MM.1S (cell line): Measurements from ENCODE around the gene CARF.
"Not testable (repeated sequence)": the region's sequence is repeated elsewhere in the genome, so short reads cannot be mapped to it uniquely, and the experiment has no call there.

Experiments
- DNase-seq: peaks from one replicate; pipeline ENCODE4 v3.0.0-alpha.2; 2015
- H2AFZ ChIP-seq: fragments of 300-600 bp; sonication (generic); 2 replicates; pipeline ENCODE4 v1.6.0; 2016; ENCODE audit warnings: antibody characterized with exemption, low read length
- H3F3A ChIP-seq: fragments of 300-600 bp; sonication (generic); 2 replicates; pipeline ENCODE4 v1.6.1; 2016; ENCODE audit warnings: mild to moderate bottlenecking, antibody characterized with exemption, low read length, moderate library complexity, mixed read lengths; ENCODE audit not compliant: insufficient read depth
- H3K27ac ChIP-seq: fragments of 300-600 bp; sonication (generic); 2 replicates; pipeline ENCODE4 v1.5.1; 2016; ENCODE audit warnings: mild to moderate bottlenecking, low read length
- H3K27me3 ChIP-seq: fragments of 300-600 bp; sonication (generic); replicated peaks from 2 replicates; pipeline ENCODE4 v1.6.0; 2016; ENCODE audit warnings: low read length; ENCODE audit not compliant: insufficient read depth
- H3K36me3 ChIP-seq: fragments of 300-600 bp; sonication (generic); replicated peaks from 2 replicates; pipeline ENCODE4 v1.6.1; 2016; ENCODE audit warnings: mild to moderate bottlenecking, low read length, mixed read lengths; ENCODE audit not compliant: insufficient read depth
- H3K4me1 ChIP-seq: fragments of 300-600 bp; sonication (generic); 2 replicates; pipeline ENCODE4 v1.6.1; 2016; ENCODE audit warnings: low read length, mixed read lengths
- H3K4me2 ChIP-seq: fragments of 300-600 bp; sonication (generic); 2 replicates; pipeline ENCODE4 v1.6.0; 2016; ENCODE audit warnings: low read depth, low read length
- H3K4me3 ChIP-seq: fragments of 300-600 bp; sonication (generic); 2 replicates; pipeline ENCODE4 v1.5.1; 2016; ENCODE audit warnings: low read length, mixed read lengths
- H3K79me2 ChIP-seq: fragments of 300-600 bp; sonication (generic); 2 replicates; pipeline ENCODE4 v1.6.1; 2016; ENCODE audit warnings: mixed run types, low read length, mixed read lengths
- H3K9ac ChIP-seq: fragments of 300-600 bp; sonication (generic); 2 replicates; pipeline ENCODE4 v1.6.1; 2016; ENCODE audit warnings: low read length, mixed read lengths
- H3K9me2 ChIP-seq: fragments of 300-600 bp; sonication (generic); replicated peaks from 2 replicates; pipeline ENCODE4 v1.6.1; 2016; ENCODE audit warnings: mild to moderate bottlenecking, low read length, mixed read lengths; ENCODE audit not compliant: insufficient read depth
- H3K9me3 ChIP-seq: fragments of 300-600 bp; sonication (generic); replicated peaks from 2 replicates; pipeline ENCODE4 v1.6.1; 2016; ENCODE audit warnings: mild to moderate bottlenecking, low read length, mixed read lengths; ENCODE audit not compliant: insufficient read depth
- H4K20me1 ChIP-seq: fragments of 300-600 bp; sonication (generic); 2 replicates; pipeline ENCODE4 v1.6.1; 2016; ENCODE audit warnings: mild to moderate bottlenecking, low read length, moderate library complexity, mixed read lengths; ENCODE audit not compliant: insufficient read depth
- EZH2 ChIP-seq: fragments of 300-600 bp; sonication (generic); optimal IDR thresholded peaks from 2 replicates; pipeline ENCODE3; 2017; ENCODE audit warnings: low read depth, mild to moderate bottlenecking, antibody characterized with exemption, low read length, mixed read lengths
- EZH2phosphoT487 ChIP-seq: fragments of 300-600 bp; sonication (generic); IDR thresholded peaks from 2 replicates; pipeline ENCODE4 v1.6.1; 2018; ENCODE audit warnings: antibody characterized with exemption, low read length
- TF ChIP-seq, protein P1 (sequence below): fragments of 300-600 bp; sonication (generic); IDR thresholded peaks from 2 replicates; pipeline ENCODE4 v1.5.1; 2016; ENCODE audit warnings: antibody characterized with exemption, low read length, mixed read lengths

The CARF gene

DNA sequence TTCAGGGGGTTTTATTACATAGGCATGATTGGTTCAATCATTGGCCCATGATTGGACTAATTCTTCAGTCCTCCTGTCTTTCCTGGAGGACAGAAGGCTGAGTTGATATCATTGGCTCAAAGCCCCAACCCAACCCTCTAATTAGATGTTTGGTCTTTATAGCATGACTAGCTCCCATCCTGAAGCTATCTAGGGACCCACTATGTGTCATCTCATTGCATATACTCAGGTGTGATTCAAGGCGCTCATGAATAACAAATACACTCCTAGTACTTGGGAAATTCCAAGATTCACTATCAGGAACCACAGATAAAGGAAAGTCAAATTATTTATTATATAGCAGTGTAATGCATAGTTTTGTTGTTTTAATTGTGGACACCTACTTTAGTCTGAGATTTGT is 77.7 kb downstream of the CARF start:
- H3K4me2 ChIP-seq, result no peak overlapping the region
- H3F3A ChIP-seq, result no peaks in the 10 kb centered on the region
- H3K9me2 ChIP-seq, result no peaks in the 10 kb centered on the region
- TF ChIP-seq EZH2, result no peak
- TF ChIP-seq EZH2phosphoT487, result no peak
- TF ChIP-seq, protein P1, sequence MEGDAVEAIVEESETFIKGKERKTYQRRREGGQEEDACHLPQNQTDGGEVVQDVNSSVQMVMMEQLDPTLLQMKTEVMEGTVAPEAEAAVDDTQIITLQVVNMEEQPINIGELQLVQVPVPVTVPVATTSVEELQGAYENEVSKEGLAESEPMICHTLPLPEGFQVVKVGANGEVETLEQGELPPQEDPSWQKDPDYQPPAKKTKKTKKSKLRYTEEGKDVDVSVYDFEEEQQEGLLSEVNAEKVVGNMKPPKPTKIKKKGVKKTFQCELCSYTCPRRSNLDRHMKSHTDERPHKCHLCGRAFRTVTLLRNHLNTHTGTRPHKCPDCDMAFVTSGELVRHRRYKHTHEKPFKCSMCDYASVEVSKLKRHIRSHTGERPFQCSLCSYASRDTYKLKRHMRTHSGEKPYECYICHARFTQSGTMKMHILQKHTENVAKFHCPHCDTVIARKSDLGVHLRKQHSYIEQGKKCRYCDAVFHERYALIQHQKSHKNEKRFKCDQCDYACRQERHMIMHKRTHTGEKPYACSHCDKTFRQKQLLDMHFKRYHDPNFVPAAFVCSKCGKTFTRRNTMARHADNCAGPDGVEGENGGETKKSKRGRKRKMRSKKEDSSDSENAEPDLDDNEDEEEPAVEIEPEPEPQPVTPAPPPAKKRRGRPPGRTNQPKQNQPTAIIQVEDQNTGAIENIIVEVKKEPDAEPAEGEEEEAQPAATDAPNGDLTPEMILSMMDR, result no peak
- H3K79me2 ChIP-seq, result no peaks in the 10 kb centered on the region
- H3K36me3 ChIP-seq, result no peaks in the 10 kb centered on the region
- H3K9ac ChIP-seq, result no peak overlapping the region
- no peaks in the 10 kb centered on the region for H3K9me3 ChIP-seq
- no peak overlapping the region for H3K27ac ChIP-seq
- no peaks in the 10 kb centered on the region for H3K27me3 ChIP-seq
- H4K20me1 ChIP-seq, result no peaks in the 10 kb centered on the region
- H2AFZ ChIP-seq, result no peak overlapping the region
- DNase-seq, result no peak
- H3K4me3 ChIP-seq, result no peak overlapping the region
- H3K4me1 ChIP-seq, result no peaks in the 10 kb centered on the region

DNA sequence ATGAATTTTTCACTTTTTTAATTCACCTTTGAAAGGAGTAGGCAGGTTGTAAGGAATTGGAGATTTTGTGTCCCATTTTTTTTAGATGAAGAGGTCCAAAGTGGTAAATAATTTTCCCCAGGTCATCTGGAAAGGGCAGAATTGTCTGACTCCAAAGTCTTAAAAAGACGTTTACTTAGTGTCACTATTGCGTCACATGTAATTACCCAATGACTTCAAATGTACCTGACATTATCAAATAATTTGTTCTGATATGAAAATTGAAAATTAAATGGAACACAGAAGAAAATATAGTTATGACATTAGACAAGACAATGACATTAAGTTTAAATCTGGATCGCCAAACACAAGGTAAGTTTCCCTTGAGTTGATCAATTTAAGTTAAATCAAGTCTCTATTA is 78.4 kb downstream of the CARF start:
- H3K36me3 ChIP-seq, result no peaks in the 10 kb centered on the region
- no peaks in the 10 kb centered on the region for H3K79me2 ChIP-seq
- no peak for DNase-seq
- H3K9ac ChIP-seq, result no peak overlapping the region
- H2AFZ ChIP-seq, result no peak overlapping the region
- no peaks in the 10 kb centered on the region for H3K9me3 ChIP-seq
- no peak overlapping the region for H3K27ac ChIP-seq
- H3F3A ChIP-seq, result no peaks in the 10 kb centered on the region
- no peaks in the 10 kb centered on the region for H3K4me1 ChIP-seq
- H3K27me3 ChIP-seq, result no peaks in the 10 kb centered on the region
- TF ChIP-seq, protein P1, result no peak
- TF ChIP-seq EZH2phosphoT487, result no peak
- no peak for TF ChIP-seq EZH2
- H3K9me2 ChIP-seq, result no peaks in the 10 kb centered on the region
- no peaks in the 10 kb centered on the region for H4K20me1 ChIP-seq
- no peak overlapping the region for H3K4me3 ChIP-seq
- H3K4me2 ChIP-seq, result no peak overlapping the region

DNA sequence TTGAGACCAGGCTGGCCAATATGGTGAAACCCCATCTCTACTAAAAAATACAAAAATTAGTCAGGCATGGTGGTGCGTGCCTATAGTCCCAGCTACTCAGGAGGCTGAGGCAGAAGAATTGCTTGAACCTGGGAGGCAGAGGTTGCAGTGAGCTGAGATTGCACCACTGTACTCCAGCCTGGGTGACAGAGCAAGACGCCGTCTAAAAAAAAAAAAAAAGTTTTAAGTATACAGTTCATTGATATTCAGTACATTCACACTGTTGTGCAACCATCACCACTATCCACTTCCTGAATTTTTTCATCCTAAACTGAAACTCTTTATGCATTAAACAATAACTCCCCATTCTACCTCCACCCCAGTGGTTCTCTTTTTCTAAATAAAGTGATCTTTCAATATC is 85.0 kb downstream of the CARF start:
- H3K4me3 ChIP-seq, result not testable (repeated sequence)

DNA sequence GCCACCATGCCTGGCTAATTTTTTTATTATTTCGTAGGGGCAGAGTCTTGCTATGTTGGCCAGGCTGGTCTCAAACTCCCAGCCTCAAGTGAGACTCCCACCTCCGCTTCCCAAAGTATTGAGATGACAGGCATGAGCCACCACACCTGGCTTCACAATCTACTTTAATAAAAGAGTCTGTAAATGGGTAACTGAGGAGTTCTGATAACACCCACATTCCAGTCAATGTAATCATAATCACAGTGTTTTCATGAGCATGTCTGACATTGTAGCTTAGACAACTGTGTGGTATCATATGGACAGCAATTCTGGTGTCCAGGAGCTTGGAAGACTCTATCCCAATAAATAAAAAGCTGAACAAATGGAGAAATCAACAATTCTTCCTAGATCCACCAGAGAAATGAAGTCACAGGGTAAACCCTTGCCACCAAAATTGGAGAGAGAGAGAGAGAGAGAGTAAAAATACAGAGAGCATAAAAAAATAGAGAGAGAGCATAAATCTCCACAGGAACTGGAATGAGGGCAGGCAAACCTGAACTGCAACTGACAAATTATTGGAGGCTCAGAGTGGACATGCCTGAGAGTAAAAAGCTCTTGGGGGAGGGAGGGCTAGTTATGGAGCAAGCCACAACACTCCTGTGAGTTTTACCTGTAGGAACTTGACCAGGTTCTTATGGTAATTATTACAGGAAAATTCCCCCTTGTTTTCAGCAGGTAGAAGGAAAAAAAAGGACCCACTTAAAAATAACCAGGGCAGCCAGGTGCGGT is 90.2 kb downstream of the CARF start:
- H3K9ac ChIP-seq, result no peak overlapping the region
- no peaks in the 10 kb centered on the region for H3K79me2 ChIP-seq
- no peak for DNase-seq
- no peaks in the 10 kb centered on the region for H3K9me2 ChIP-seq
- TF ChIP-seq EZH2 (no peak), EZH2phosphoT487 (no peak)
- TF ChIP-seq, protein P1, result no peak
- no peaks in the 10 kb centered on the region for H3K36me3 ChIP-seq
- H2AFZ ChIP-seq, result no peak overlapping the region
- no peaks in the 10 kb centered on the region for H3K4me1 ChIP-seq
- H3K27me3 ChIP-seq, result no peaks in the 10 kb centered on the region
- no peak overlapping the region for H3K4me2 ChIP-seq
- H3F3A ChIP-seq, result no peaks in the 10 kb centered on the region
- H3K4me3 ChIP-seq, result no peak overlapping the region
- H4K20me1 ChIP-seq, result no peaks in the 10 kb centered on the region
- H3K9me3 ChIP-seq, result no peaks in the 10 kb centered on the region
- no peak overlapping the region for H3K27ac ChIP-seq

More for the DNA sequence above, 85.0 kb downstream of the CARF start:
- H3K27ac ChIP-seq, H3K9me3 ChIP-seq, H4K20me1 ChIP-seq, H3F3A ChIP-seq, DNase-seq, H3K4me2 ChIP-seq, H3K9me2 ChIP-seq, H3K9ac ChIP-seq, H3K79me2 ChIP-seq, H3K27me3 ChIP-seq, H2AFZ ChIP-seq, H3K4me1 ChIP-seq, H3K36me3 ChIP-seq: not testable (repeated sequence)
